K562 (cell line): ENCODE measurements around the gene NMT2. TPM values are rescaled to one million over a fixed set of nuclear protein-coding genes. Genes with fewer than 3 reads are reported as not detected.

Source experiments
- ARID1B ChIP-seq: fragments of 450-650 bp; IDR thresholded peaks from 2 replicates; pipeline ENCODE4 v1.6.1; 2016; ENCODE audit warnings: antibody characterized with exemption, mild to moderate bottlenecking, inconsistent platforms
- ATF3 ChIP-seq, 2 experiments: fragments of 450-650 bp in 1 of 2; sonication (generic) in 1 of 2; formaldehyde crosslinking in 1 of 2; IDR thresholded peaks in 1 of 2; conservative IDR thresholded peaks in 1 of 2; 2 replicates each; pipeline versions ENCODE4 v1.6.1 to v1.8.1; 2016 to 2023; ENCODE audit warnings: mild to moderate bottlenecking in 2 of 2, moderate library complexity in 2 of 2, inconsistent platforms in 1 of 2, missing genetic modification reagents in 1 of 2
- CEBPG ChIP-seq, 3 experiments: fragments of 200-800 bp in 1 of 3; sonication (Bioruptor generic) in 1 of 3; sonication (generic) in 1 of 3; formaldehyde crosslinking in 1 of 3; IDR thresholded peaks in 2 of 3; conservative IDR thresholded peaks in 1 of 3; 2 replicates each; pipeline versions ENCODE4 v1.6.1 to v1.8.0; 2016 to 2022; ENCODE audit warnings: missing compliant biosample characterization in 2 of 3, missing genetic modification characterization in 2 of 3, mild to moderate bottlenecking in 1 of 3, missing genetic modification reagents in 1 of 3
- CUX1 ChIP-seq: fragments of 200-800 bp; sonication (Bioruptor generic); IDR thresholded peaks from 2 replicates; pipeline ENCODE4 v1.6.1; 2016; ENCODE audit warnings: missing genetic modification characterization, missing compliant biosample characterization
- ETV1 ChIP-seq: fragments of 450-650 bp; conservative IDR thresholded peaks from 2 replicates; pipeline ENCODE4 v1.6.1; 2016; ENCODE audit warnings: missing genetic modification characterization, control low read depth, low read depth, missing compliant biosample characterization
- EZH2 ChIP-seq: IDR thresholded peaks from 2 replicates; pipeline ENCODE4 v1.6.1; 2012; ENCODE audit warnings: low read depth, mild to moderate bottlenecking, inconsistent platforms, low read length, borderline replicate concordance
- GABPA ChIP-seq: fragments of 200-800 bp; sonication (Bioruptor generic); conservative IDR thresholded peaks from 2 replicates; pipeline ENCODE4 v1.6.1; 2016; ENCODE audit warnings: low read depth, missing genetic modification characterization, missing compliant biosample characterization
- GABPB2 ChIP-seq: fragments of 250-450 bp; sonication (Bioruptor Pico); conservative IDR thresholded peaks from 2 replicates; pipeline ENCODE4 v1.5.1; 2021; ENCODE audit warnings: mild to moderate bottlenecking
- HDAC3 ChIP-seq: fragments of 450-650 bp; IDR thresholded peaks from 2 replicates; pipeline ENCODE4 v1.6.1; 2018; ENCODE audit warnings: borderline replicate concordance, mild to moderate bottlenecking, moderate library complexity; ENCODE audit not compliant: partially characterized antibody
- HNRNPH1 ChIP-seq: fragments of 200-400 bp; formaldehyde crosslinking; optimal IDR thresholded peaks from 2 replicates; pipeline ENCODE3; 2017; ENCODE audit warnings: low read depth, mild to moderate bottlenecking, low read length, moderate library complexity
- MITF ChIP-seq: IDR thresholded peaks from 2 replicates; pipeline ENCODE4 v1.6.1; 2014; ENCODE audit warnings: antibody characterized with exemption
- NFE2 ChIP-seq: IDR thresholded peaks from 2 replicates; pipeline ENCODE4 v1.6.1; 2014; ENCODE audit warnings: antibody characterized with exemption, low read depth
- NR2C1 ChIP-seq, 2 experiments: fragments of 450-650 bp; IDR thresholded peaks; 2 replicates each; pipeline ENCODE4 v1.6.1; 2017; ENCODE audit warnings: mild to moderate bottlenecking in 2 of 2, antibody characterized with exemption in 1 of 2, inconsistent platforms in 1 of 2, missing compliant biosample characterization in 1 of 2, missing genetic modification characterization in 1 of 2
- POLR2H ChIP-seq: IDR thresholded peaks from 2 replicates; pipeline ENCODE4 v1.6.1; 2016; ENCODE audit warnings: missing genetic modification characterization, low read depth, mild to moderate bottlenecking, control low read depth, missing compliant biosample characterization, moderate library complexity
- RAD21 ChIP-seq, 2 experiments: fragments of 250-450 bp in 1 of 2; fragments of 450-650 bp in 1 of 2; sonication (Bioruptor Pico) in 1 of 2; formaldehyde crosslinking in 1 of 2; IDR thresholded peaks in 1 of 2; conservative IDR thresholded peaks in 1 of 2; 2 replicates each; pipeline versions ENCODE4 v1.4.0 to v1.8.0; 2020 to 2022; ENCODE audit warnings: mild to moderate bottlenecking in 2 of 2, moderate library complexity in 1 of 2
- RBFOX2 ChIP-seq: fragments of 200-400 bp; formaldehyde crosslinking; IDR thresholded peaks from 2 replicates; pipeline ENCODE4 v1.6.1; 2017; ENCODE audit warnings: low read depth, mild to moderate bottlenecking, low read length, moderate library complexity
- ZFP36 ChIP-seq: fragments of 150-350 bp; IDR thresholded peaks from 2 replicates; pipeline ENCODE4 v1.6.1; 2018; ENCODE audit warnings: low read length, low read depth; ENCODE audit not compliant: partially characterized antibody
- ZNF77 ChIP-seq: fragments of 250-450 bp; sonication (Bioruptor Pico); IDR thresholded peaks from 2 replicates; pipeline ENCODE4 v1.5.0; 2020
- ZSCAN29 ChIP-seq: fragments of 450-650 bp; IDR thresholded peaks from 2 replicates; pipeline ENCODE4 v1.6.1; 2017
- polyA plus RNA-seq, 8 experiments: library from polyadenylated mRNA; depleted of rRNA in 4 of 8; stranded (reverse) in 5 of 8; unstranded in 3 of 8; fragments of >200 nt; fragmentation: Nextera tagmentation in 2 of 8; fragmentation: Illumina TruSeq in 1 of 8; extraction: Ambion mirVana in 2 of 8; extraction: Trizol in 1 of 8; gene quantifications; 2 replicates each; pipeline versions ENCODE4 v1.2.1 to v1.2.3, GENCODE V29; 2011 to 2014; ENCODE audit warnings: inconsistent platforms in 1 of 8, missing spikeins in 1 of 8
- total RNA-seq, 7 experiments: library from RNA; depleted of rRNA in 6 of 7; stranded (reverse); fragments of >200 nt in 6 of 7; fragmentation: Illumina TruSeq in 2 of 7; extraction: Trizol in 2 of 7; gene quantifications; 2 replicates each; pipeline versions ENCODE4 v1.2.1 to v1.2.3, GENCODE V29; 2011 to 2021; ENCODE audit warnings: low replicate concordance in 1 of 7

The NMT2 gene
- total and polyA plus RNA-seq, 9 of the 15 experiments (the other 6 are each of a cell fraction or from before 2014, with no cell fraction given): 5.2 to 15.9 (median 10.8) TPM

DNA sequence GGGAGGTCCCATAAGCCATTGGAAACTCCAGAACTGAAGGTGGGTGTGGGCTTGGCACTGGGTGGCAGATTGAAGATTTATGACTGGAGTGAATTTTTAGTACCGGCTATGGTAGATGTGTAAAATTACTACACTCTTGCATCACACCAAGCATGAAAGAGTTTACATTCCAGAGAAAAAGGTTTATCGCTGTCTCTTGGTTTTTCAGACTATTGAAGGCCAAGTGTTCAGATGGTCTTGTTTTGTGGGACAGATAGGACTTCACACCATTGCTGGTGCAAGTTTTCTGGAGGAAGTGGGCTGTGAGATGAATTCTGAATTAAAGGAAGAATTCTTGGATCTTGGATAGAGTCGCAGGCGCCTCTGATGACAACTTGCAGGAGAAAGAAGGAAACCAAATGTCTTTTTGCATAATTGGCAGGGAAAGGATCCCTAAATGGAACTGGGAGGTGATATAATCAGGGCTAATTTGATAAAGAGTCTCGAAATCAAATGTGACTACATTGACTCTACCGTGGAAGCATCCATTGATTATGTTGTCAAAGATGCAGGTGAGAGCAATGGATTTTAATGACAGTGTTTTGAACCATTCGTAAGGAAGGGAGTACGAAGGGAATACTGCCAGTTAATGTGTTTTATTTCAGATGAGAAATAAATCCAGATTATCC, 14.2 kb upstream of the NMT2 start (continued):
- TF ChIP-seq HDAC3 (peak; percentile 14), ZFP36 (peak; percentile 7), ZSCAN29 (no peak), ETV1 (peak; percentile 8; the same call in 1 of the 2 replicates), CEBPG (CRISPR knock-in tag; IDR thresholded peaks at IDR 0.05) (peak; percentile 94), CEBPG (tag; conservative IDR thresholded peaks at IDR 0.05 in 1 of 2, IDR thresholded peaks at IDR 0.05 in 1 of 2) (peak; percentile 97 to 98), NR2C1 (IDR thresholded peaks at IDR 0.05) (no peak), NR2C1 (tag; IDR thresholded peaks at IDR 0.05) (0 out of 2 replicates have a peak, but pooled peaks have one; percentile 17), CUX1 (CRISPR knock-in tag) (no peak), HNRNPH1 (no peak), EZH2 (no peak), MITF (no peak), NFE2 (no peak), POLR2H (tag) (peak; percentile 71), RBFOX2 (no peak), RAD21 (CRISPR knock-in tag; conservative IDR thresholded peaks at IDR 0.05 in 1 of 2, IDR thresholded peaks at IDR 0.05 in 1 of 2) (no peak; a peak in 1 of 4 replicates), ZNF77 (CRISPR knock-in tag) (no peak), ARID1B (peak; percentile 40; the same call in 1 of the 2 replicates), GABPB2 (CRISPR knock-in tag) (no peak), ATF3 (IDR thresholded peaks at IDR 0.05) (peak; percentile 90; the same call in 1 of the 2 replicates), ATF3 (CRISPR knock-in tag; conservative IDR thresholded peaks at IDR 0.05) (no peak), GABPA (tag) (no peak)
